ENCODE results near the gene KIAA0513.

The KIAA0513 gene

GRCh38 chr16:85137323-85138072, 109.9 kb downstream of the KIAA0513 start:
- DNase-seq (ENCODE audit: low spot score), result peak; percentile 29

- no peak for DNase-seq (ENCODE audit: low spot score)
Measured at GRCh38 chr16:85138073-85138824, 110.7 kb downstream of the KIAA0513 start.

GRCh38 chr16:85138825-85139627, 111.4 kb downstream of the KIAA0513 start:
- DNase-seq (ENCODE audit: low spot score), result no peak

- DNase-seq (ENCODE audit: low spot score), result no peak
Measured at GRCh38 chr16:85139881-85140339, 112.3 kb downstream of the KIAA0513 start.

- no peak for DNase-seq (ENCODE audit: low spot score)
Measured at GRCh38 chr16:85140455-85141012, 112.9 kb downstream of the KIAA0513 start.

GRCh38 chr16:85141491-85142128, 114.0 kb downstream of the KIAA0513 start:
- DNase-seq (ENCODE audit: low spot score), result no peak

GRCh38 chr16:85142129-85142513, 114.5 kb downstream of the KIAA0513 start:
- no peak for DNase-seq (ENCODE audit: low spot score)

- DNase-seq (ENCODE audit: low spot score), result no peak
Measured at GRCh38 chr16:85142771-85143211, 115.2 kb downstream of the KIAA0513 start.

Measured in COLO829 (cell line).